GM23248 (cell line): ENCODE measurements around the gene COG7. TPM values are rescaled to one million over a fixed set of nuclear protein-coding genes. Genes with fewer than 3 reads are reported as not detected.

Source experiments
- DNase-seq: peaks from one replicate; pipeline ENCODE4 v3.0.0-alpha.2; 2015
- H2AFZ ChIP-seq: fragments of 200-600 bp; sonication (generic); 2 replicates; pipeline ENCODE4 v1.6.1; 2016; ENCODE audit warnings: antibody characterized with exemption
- H3F3A ChIP-seq: fragments of 200-600 bp; sonication (generic); 2 replicates; pipeline ENCODE4 v1.6.1; 2016; ENCODE audit warnings: mild to moderate bottlenecking, antibody characterized with exemption, mixed run types; ENCODE audit not compliant: insufficient read depth
- H3K27ac ChIP-seq: fragments of 200-600 bp; sonication (generic); 2 replicates; pipeline ENCODE4 v1.5.1; 2016; ENCODE audit warnings: mild to moderate bottlenecking
- H3K27me3 ChIP-seq: fragments of 200-600 bp; sonication (generic); replicated peaks from 2 replicates; pipeline ENCODE4 v1.6.1; 2016; ENCODE audit warnings: mild to moderate bottlenecking; ENCODE audit not compliant: insufficient read depth
- H3K36me3 ChIP-seq: fragments of 200-600 bp; sonication (generic); 2 replicates; pipeline ENCODE4 v1.6.1; 2016; ENCODE audit warnings: low read depth, mild to moderate bottlenecking
- H3K4me1 ChIP-seq: fragments of 200-600 bp; sonication (generic); 2 replicates; pipeline ENCODE4 v1.6.1; 2016; ENCODE audit warnings: mild to moderate bottlenecking; ENCODE audit not compliant: insufficient read depth
- H3K4me2 ChIP-seq: fragments of 200-600 bp; sonication (generic); one replicate; pipeline ENCODE4 v1.6.1; 2016; ENCODE audit warnings: mild to moderate bottlenecking; ENCODE audit not compliant: unreplicated experiment
- H3K4me3 ChIP-seq: fragments of 200-600 bp; sonication (generic); 2 replicates; pipeline ENCODE4 v1.5.1; 2016; ENCODE audit warnings: mild to moderate bottlenecking
- H3K79me2 ChIP-seq: fragments of 200-600 bp; sonication (generic); 2 replicates; pipeline ENCODE4 v1.6.1; 2016; ENCODE audit warnings: mild to moderate bottlenecking; ENCODE audit not compliant: insufficient read depth
- H3K9ac ChIP-seq: fragments of 200-600 bp; sonication (generic); 2 replicates; pipeline ENCODE4 v1.6.1; 2016; ENCODE audit warnings: mild to moderate bottlenecking
- H3K9me2 ChIP-seq: fragments of 200-600 bp; sonication (generic); 2 replicates; pipeline ENCODE4 v1.6.1; 2016; ENCODE audit warnings: mixed run types, mild to moderate bottlenecking, moderate library complexity; ENCODE audit not compliant: insufficient read depth
- H3K9me3 ChIP-seq: fragments of 200-600 bp; sonication (generic); one replicate; pipeline ENCODE4 v1.6.1; 2017; ENCODE audit warnings: low read depth
- H4K20me1 ChIP-seq: fragments of 200-600 bp; sonication (generic); 2 replicates; pipeline ENCODE4 v1.6.0; 2016; ENCODE audit not compliant: insufficient read depth
- EZH2 ChIP-seq: fragments of 200-600 bp; sonication (generic); IDR thresholded peaks from 2 replicates; pipeline ENCODE4 v1.6.1; 2018; ENCODE audit warnings: antibody characterized with exemption, mild to moderate bottlenecking; ENCODE audit not compliant: insufficient read depth, poor library complexity, severe bottlenecking
- EZH2phosphoT487 ChIP-seq: fragments of 200-600 bp; sonication (generic); IDR thresholded peaks from 2 replicates; pipeline ENCODE4 v1.6.1; 2018; ENCODE audit warnings: antibody characterized with exemption, moderate library complexity, mild to moderate bottlenecking, low read depth; ENCODE audit not compliant: insufficient read depth
- WGBS, 2 experiments: methylation state at CpG; one replicate each; pipeline ENCODE4 v1.1.6; 2015 to 2017; ENCODE audit warnings: low lambda C conversion rate in 2 of 2, low coverage in 1 of 2; ENCODE audit errors: missing lambda C conversion rate in 2 of 2; 5-methylcytosine and 5-hydroxymethylcytosine counted together
- in situ Hi-C: fragments of 300-500 bp; cut with MboI; formaldehyde crosslinking; loops from 2 replicates; pipeline ENCODE4 v1.15.0; 2020
- polyA plus RNA-seq: library from polyadenylated mRNA; unstranded; fragments of >200 nt; fragmentation: Nextera tagmentation; extraction: Ambion mirVana; gene quantifications from 2 replicates; pipeline ENCODE4 v1.2.1, GENCODE V29; 2016
- total RNA-seq: library from RNA; depleted of rRNA; stranded (reverse); fragments of >200 nt; shearing (Covaris generic); gene quantifications from 2 replicates; pipeline ENCODE4 v1.2.3, GENCODE V29; 2014

Gene COG7
- total and polyA plus RNA-seq, 2 experiments from 2014 or later: 14.6 to 15.6 TPM

DNA sequence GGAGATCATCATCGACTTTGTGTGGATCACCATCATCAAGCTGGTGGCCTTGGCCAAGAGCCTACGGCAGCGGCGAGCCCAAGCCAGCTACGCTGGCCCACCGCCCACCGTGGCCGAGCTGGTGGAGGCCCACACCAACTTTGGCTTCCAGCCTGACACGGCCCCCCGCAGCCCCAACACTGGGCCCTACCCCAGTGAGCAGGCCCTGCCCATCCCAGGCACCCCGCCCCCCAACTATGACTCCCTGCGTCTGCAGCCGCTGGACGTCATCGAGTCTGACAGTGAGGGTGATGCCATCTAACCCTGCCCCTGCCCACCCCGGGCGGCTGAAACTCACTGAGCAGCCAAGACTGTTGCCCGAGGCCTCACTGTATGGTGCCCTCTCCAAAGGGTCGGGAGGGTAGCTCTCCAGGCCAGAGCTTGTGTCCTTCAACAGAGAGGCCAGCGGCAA is 72.5 kb downstream of the COG7 start:
- DNase-seq: no peak
- H3K4me2 ChIP-seq: no peak overlapping the region
- no peaks in the 10 kb centered on the region for H3K4me1 ChIP-seq
- H3K36me3 ChIP-seq: no peaks in the 10 kb centered on the region
- no peaks in the 10 kb centered on the region for H3F3A ChIP-seq
- H3K9me2 ChIP-seq: no peaks in the 10 kb centered on the region
- H2AFZ ChIP-seq: no peak overlapping the region
- 82 to 88% methylated on average over 9 to 18 of the region's 20 CpGs for WGBS, 2 experiments
- H4K20me1 ChIP-seq: no peaks in the 10 kb centered on the region
- no peaks in the 10 kb centered on the region for H3K9me3 ChIP-seq
- H3K79me2 ChIP-seq: no peaks in the 10 kb centered on the region
- TF ChIP-seq EZH2 (no peak), EZH2phosphoT487 (no peak)
- in situ Hi-C loops: no loop called here
- no peak overlapping the region for H3K9ac ChIP-seq
- no peak overlapping the region for H3K27ac ChIP-seq
- H3K4me3 ChIP-seq: no peak overlapping the region
- no peaks in the 10 kb centered on the region for H3K27me3 ChIP-seq

GRCh38 chr16:23379707-23380106 is 73.3 kb downstream of the COG7 start:
- 66 to 69% methylated on average over 8 to 10 of the region's 10 CpGs for WGBS, 2 experiments
- H3K9me2 ChIP-seq: no peaks in the 10 kb centered on the region
- H3K36me3 ChIP-seq: no peaks in the 10 kb centered on the region
- H3K4me2 ChIP-seq: no peak overlapping the region
- no peaks in the 10 kb centered on the region for H3F3A ChIP-seq
- no peak overlapping the region for H3K4me3 ChIP-seq
- DNase-seq: no peak
- in situ Hi-C loops: no loop called here
- H3K9me3 ChIP-seq: no peaks in the 10 kb centered on the region
- no peak overlapping the region for H2AFZ ChIP-seq
- no peak overlapping the region for H3K27ac ChIP-seq
- TF ChIP-seq EZH2phosphoT487 (no peak), EZH2 (no peak)
- H3K27me3 ChIP-seq: no peaks in the 10 kb centered on the region
- no peak overlapping the region for H3K9ac ChIP-seq
- no peaks in the 10 kb centered on the region for H4K20me1 ChIP-seq
- no peaks in the 10 kb centered on the region for H3K79me2 ChIP-seq
- no peaks in the 10 kb centered on the region for H3K4me1 ChIP-seq

DNA sequence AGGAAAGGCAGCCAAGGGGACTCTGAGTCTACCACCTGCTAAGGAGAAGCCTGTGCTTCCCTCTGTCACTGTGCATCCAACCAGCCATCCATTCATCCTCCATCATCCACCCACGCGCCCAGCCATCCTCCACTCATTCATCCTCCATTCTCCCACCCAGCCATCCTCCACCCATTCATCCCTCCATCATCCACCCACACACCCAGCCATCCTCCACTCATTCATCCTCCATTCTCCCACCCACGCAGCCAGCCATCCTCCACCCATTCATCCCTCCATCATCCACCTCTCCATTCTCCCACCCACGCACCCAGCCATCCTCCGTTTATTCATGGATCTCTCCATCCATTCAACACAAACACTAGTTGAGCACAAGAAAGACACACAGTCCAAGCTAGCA is 74.1 kb downstream of the COG7 start:
- no peak for DNase-seq
- 84 to 94% methylated on average over 2 to 5 of the region's 5 CpGs for WGBS, 2 experiments
- TF ChIP-seq EZH2 (no peak), EZH2phosphoT487 (no peak)
- H3K27me3 ChIP-seq: no peaks in the 10 kb centered on the region
- no peak overlapping the region for H3K4me2 ChIP-seq
- H3K4me3 ChIP-seq: no peak overlapping the region
- H3K4me1 ChIP-seq: no peaks in the 10 kb centered on the region
- no peak overlapping the region for H2AFZ ChIP-seq
- H3K79me2 ChIP-seq: no peaks in the 10 kb centered on the region
- H3F3A ChIP-seq: no peaks in the 10 kb centered on the region
- H3K9ac ChIP-seq: no peak overlapping the region
- H4K20me1 ChIP-seq: no peaks in the 10 kb centered on the region
- H3K27ac ChIP-seq: no peak overlapping the region
- H3K9me2 ChIP-seq: no peaks in the 10 kb centered on the region
- in situ Hi-C loops: no loop called here
- no peaks in the 10 kb centered on the region for H3K36me3 ChIP-seq
- H3K9me3 ChIP-seq: no peaks in the 10 kb centered on the region

GRCh38 chr16:23378256-23378655 is 74.7 kb downstream of the COG7 start:
- Histone ChIP-seq H3F3A (no peaks in the 10 kb centered on the region), H3K36me3 (no peaks in the 10 kb centered on the region), H3K27ac (no peak overlapping the region), H2AFZ (no peak overlapping the region), H3K4me3 (no peak overlapping the region), H3K27me3 (no peaks in the 10 kb centered on the region), H3K9me3 (no peaks in the 10 kb centered on the region), H3K9me2 (no peaks in the 10 kb centered on the region), H3K79me2 (no peaks in the 10 kb centered on the region), H3K4me1 (no peaks in the 10 kb centered on the region), H3K4me2 (no peak overlapping the region), H3K9ac (no peak overlapping the region), H4K20me1 (no peaks in the 10 kb centered on the region)
- no peak for TF ChIP-seq EZH2phosphoT487
- TF ChIP-seq EZH2: no peak
- in situ Hi-C loops: no loop called here
- WGBS, 2 experiments: 47 to 54% methylated on average over 8 of the region's 8 CpGs
- DNase-seq: no peak
